Measurements from ENCODE around the gene ZC3H12D.
"Not testable (repeated sequence)": the region's sequence is repeated elsewhere in the genome, so short reads cannot be mapped to it uniquely, and the experiment has no call there.

Gene ZC3H12D

DNA sequence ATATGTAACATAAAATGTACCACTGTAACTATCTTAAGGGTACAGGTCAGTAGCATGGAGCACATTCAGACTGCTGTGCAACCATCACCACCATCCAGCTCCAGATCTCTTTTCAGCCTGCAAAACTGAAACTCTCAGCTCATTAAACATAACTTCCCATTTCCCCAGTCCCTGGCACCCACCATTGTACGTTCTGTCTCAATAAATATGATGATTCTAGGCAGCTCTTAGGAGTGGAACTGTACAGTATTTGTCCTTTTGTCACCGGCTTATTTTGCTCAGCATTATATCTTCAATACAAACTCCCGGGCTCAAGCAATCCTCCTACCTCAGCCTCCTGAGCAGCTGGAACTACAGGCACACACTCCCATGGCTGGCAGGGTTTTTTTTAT lies 1.5 kb downstream of the ZC3H12D start:
- peak; percentile 48 for DNase-seq

DNA sequence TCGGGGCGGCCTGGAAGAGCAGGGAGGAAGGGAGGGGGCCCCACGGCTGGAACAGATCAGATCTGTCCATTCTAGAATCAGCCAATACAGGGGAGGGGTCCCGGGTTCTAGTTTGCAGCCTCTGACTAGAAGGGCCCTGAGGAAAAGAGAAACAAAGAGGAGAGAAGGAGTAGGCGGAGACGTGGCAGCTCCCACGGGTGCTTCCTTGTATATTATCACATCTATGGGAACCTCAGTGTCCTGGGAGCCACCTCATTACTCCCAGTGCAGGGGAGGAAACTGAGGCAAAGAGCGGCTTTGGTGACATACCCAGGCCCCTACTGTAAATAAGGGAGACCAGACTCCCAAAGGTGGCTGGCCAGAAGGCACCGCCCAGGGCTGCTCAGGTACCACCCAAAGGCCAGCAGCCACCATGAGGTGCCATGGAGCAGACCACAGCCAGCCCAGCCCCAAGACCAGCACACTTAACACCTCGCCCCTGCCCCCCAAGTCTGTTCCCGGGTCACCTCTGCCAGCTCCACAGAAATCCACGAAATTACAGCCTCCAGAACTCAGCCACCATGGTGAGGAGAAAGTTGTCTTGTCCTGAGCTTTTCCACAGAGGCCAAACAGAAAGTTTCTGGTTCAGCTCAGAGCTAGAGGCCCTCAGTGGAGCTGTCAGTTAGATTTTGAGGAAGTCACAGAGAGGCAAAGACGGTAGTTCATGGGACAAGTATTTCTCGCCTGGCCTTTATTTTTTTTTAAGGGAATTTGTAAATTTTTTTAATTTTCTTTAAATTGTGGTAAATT lies 2.1 kb downstream of the ZC3H12D start:
- peak; percentile 59 for DNase-seq

GRCh38 chr6:149480502-149481280 lies 4.1 kb downstream of the ZC3H12D start:
- DNase-seq, result peak; percentile 80

DNA sequence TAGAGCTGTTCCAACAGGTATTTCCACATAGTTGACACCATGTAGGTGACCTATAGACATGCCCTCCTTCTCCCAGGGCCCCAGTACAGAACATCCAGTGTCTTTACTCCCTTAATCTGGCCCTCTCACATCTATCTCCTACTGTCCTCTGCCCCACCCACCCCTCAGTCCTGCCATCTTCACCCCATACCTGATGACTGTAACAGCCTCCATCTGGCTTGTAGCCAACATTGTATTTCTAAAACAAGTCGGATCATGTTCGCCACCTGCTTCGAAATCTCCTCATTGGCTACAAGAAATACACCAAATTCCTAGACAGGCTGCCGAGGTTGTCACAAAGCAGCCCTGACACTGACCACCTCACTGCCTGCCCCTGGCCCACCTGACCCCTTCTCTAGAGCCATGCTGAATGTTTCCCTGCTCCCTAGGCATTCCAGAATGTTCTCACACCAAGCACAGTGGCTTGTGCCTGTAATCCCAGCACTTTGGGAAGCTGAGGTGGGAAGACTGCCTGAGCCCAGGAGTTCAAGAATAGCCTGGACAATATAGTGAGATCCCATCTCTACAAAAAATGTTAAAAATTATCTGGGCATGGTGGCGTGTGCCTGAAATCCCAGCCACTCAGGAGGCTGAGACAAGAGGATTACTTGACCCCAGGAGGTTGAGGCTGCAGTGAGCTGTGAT lies 6.0 kb downstream of the ZC3H12D start:
- no peak for DNase-seq

DNA sequence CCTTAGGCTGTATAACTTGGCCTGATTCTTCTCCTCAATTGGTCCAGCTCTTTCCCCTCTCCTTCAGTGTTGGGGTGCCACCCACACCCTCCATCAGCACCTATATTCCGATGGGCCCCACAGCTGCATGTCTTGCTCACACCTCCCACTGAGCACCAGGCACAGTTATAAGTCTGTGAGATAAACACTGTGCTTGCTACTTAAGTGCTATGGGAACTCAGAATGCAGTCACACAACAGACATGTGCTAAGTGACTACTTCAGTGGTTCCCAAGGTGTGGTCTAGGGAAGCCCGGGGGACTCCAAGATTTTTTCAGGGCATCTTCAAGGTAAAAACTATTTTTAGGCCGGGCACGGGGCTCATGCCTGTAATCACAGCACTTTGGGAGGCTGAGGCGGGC lies 7.3 kb downstream of the ZC3H12D start:
- no peak for DNase-seq

DNA sequence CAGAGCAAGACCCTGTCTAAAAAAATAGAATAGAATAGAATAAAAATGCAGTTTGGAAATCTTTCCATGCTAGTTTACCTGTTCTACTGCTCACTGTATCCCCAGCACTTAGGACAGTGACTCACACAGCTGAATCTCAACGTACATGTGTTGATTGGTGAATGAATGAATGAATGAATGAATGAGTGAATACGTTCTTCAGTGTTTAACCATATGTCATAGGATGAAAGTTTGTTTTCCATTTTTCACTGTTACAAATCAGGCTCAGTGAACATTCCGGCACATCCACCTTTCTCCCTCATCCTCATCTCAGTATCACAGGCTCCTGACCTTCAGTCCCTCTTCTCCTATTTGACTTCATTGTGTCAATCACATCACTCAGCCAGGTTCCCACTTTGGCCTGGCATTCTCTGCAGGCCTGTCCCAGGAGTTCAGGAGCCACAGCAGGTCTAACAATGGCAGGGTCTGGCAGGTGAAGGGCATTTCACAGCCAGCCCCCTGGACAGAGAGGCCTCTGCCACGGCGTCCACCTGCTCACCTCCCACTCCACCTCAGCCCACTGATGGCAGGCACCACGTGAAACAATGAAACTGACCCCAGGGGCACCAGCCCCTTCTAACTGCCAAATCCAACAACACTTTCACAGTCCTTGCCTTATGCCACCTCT lies 7.9 kb downstream of the ZC3H12D start:
- no peak for DNase-seq

DNA sequence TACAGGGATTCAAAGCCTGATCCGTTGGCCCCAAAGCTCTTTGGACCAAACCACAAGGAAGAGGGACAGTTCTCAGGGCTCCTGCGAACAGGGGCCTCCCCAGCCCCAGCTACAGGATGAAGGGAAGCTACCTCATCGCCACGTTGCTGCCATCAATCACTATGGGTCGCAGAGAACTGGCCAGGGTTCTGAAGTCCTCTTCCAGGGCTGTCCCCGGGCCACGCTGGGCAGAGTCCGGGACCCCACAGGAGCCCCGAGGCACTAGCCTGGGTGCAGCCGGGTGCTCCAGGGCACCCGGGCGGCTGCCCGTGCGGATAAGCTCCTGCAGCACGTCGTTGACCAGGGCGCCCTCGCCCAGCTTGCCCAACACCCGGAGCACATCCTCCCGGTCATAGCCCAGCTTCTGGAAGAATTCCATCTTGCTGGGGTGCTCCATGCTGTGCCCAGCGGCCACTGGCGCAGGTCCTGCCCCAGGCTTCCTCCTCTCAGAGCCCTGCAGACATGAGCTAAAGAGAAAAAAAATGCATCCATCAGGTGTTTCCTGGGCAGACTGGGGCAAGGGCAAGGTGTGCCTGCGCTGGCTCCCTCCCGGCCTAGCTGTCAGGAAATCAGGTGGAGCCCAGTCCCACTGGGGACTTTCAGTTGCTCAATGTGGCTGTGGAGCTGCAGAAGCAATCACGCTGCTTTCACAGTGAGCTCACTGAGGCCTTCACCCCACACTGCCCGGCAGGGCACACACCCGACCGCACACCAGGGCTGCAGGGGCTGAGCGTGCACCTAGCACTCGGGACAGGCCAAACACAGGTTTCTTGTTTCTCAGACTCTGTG lies 10.5 kb downstream of the ZC3H12D start:
- DNase-seq, result no peak

DNA sequence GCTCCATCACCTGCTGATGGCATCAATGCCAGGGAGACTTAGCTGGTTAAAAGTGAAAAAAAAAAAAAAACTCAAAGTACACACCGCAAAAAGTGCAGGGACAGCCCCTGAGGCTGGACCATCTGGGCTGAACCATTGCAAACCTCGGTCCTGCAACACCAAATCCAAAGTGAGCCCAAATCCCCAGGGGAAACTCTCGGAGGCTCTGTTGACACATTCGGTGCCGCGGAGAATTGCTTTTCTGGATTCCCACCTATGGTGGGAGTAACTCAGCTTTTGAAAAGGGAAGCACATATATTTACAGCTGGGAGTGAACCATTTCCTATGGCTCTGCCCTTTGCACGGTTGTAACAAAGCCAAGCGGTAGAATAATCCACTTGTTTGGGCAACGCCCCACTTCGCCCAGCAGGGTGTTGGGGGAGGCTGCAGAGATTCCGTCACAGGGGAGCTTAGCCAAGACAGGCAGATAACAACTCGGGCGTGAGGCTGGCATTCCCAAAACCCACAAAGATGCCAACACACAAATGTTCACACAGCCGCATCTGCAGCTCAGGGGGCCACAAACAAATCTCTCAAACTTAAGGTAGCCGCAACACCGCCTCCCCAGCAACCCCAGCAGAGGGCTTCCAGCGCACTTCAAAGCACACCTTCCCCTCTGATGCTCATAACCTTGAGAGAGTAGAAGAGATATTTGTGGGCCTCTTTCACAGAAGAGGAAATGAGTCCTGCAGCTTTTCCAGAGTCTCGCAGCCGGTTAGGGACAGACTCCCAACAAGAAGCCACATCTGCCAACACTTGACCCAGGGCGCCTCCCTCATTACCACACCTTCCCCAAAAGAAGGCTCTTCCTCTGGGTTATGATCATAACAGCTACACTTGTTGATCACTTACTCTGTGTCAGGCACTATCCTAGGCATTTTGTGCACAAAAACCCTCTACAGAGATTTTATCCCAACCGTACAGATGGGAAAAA lies 11.4 kb downstream of the ZC3H12D start:
- peak; percentile 38 for DNase-seq

- DNase-seq, result no peak
These were observed 12.6 kb downstream of the ZC3H12D start for GRCh38 chr6:149472241-149472640.

GRCh38 chr6:149471801-149472200 lies 13.0 kb downstream of the ZC3H12D start:
- DNase-seq, result peak; percentile 46

DNA sequence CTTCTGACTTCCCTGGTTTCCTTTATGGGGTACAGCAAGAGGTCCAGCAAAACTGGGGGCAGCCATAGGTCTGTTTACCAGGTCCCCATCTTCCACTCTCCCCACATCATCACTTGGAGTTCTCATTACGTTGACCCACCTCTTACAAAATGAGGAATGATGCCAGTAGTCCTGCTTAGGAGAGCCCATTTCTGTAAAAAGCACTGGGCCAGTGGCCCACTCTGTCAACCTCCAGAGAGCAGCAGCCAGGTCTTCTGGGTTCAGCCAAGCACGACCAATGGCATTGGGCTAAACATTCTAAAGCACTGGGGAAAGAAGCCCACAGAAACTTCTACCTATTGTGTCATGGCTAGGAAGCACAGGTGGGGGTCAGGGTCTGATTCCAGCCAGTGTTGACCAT lies 13.9 kb downstream of the ZC3H12D start:
- DNase-seq, result no peak

GRCh38 chr6:149468179-149468578 lies 16.6 kb downstream of the ZC3H12D start:
- no peak for DNase-seq

DNA sequence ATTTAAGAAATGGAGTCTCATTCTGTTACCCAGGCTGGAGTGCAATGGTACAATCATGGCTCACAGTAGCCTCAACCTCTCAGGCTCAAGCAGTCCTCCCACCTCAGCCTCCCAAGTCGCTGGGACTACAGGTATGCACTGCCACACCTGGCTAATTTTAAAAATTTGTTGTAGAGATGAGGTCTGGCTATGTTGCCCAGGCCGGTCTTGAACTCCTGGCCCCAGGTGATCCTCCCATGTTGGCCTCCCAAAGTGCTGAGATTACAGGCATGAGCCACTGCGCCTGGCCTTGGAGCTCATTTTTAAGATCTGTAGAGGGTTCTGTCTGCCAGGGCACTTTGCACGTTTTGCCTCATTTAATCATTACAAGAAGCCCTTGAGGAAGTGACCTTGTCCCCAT lies 17.5 kb downstream of the ZC3H12D start:
- DNase-seq, result no peak

- no peak for DNase-seq
These were observed 20.4 kb downstream of the ZC3H12D start for GRCh38 chr6:149464411-149464810.

DNA sequence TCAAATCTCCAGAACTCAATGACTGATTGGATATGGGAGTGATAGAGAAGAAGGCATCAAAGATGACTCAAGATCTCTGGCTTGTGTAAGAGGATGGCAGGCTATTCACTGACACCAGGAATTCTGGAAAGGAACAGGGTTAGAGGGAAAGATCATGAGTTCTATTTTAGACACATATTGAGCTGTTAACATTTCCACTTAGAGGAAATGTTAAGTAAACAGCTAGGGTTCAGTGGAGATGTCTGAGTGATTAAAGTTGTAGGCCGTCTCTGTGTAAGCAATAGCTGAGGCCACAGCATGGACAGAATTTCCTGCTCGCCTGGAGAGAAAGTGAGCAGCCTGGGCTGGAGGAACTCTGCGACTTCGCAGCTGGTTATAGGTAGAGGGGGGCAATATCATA lies 21.0 kb downstream of the ZC3H12D start:
- no peak for DNase-seq

DNA sequence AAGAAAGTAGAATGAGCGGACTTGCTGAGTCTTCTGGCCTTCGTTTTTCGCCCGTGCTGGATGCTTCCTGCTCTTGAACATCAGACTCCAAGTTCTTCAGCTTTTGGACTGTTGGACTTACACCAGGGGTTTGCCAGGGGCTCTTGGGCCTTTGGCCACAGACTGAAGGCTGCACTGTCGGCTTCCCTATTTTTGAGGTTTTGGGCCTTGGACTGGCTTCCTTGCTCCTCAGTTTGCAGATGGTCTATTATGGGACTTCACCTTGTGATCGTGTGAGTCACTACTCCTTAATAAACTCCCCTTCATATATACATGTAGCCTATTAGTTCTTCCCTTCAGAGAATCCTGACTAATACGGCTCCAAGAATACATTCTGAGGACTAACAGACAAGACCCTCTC lies 22.1 kb downstream of the ZC3H12D start:
- DNase-seq, result not testable (repeated sequence)

GRCh38 chr6:149461670-149462069 lies 23.1 kb downstream of the ZC3H12D start:
- no peak for DNase-seq

DNA sequence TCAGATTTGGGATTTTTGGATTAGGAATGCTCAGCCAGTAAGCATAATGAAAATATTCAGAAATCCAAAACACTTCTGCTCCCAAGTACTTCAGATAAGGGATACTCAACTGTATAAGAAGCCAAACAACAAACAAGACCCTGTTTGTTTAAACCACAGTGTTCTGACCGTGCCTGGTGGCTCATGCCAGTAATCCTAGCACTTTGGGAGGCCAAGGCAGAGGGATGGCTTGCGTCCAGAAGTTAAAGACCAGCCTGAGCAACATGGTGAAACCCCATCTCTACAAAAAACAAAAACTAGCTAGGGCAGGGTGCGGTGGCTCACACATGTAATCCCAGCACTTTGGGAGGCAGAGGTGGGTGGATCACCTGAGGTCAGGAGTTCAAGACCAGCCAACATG lies 24.6 kb downstream of the ZC3H12D start:
- DNase-seq, result not testable (repeated sequence)

DNA sequence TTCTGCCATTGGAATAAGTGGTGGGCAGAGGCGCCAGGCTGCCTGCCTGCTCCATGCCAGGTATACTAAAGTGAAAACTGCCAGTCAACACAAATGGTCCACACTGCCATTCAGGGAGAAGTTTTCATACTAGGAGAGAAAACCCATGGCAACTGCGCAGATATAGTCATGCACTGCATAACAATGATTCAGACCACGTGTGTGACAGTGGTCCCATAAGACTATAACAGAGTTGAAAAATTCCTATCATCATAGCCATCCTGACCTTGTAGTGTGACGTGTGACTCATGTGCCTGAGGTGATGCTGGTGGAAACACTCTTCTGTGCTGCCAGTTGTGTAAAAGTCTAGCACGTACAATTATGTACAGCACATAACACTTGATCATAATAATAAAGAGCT lies 25.1 kb downstream of the ZC3H12D start:
- no peak for DNase-seq

GRCh38 chr6:149458806-149459205 lies 26.0 kb downstream of the ZC3H12D start:
- no peak for DNase-seq

- no peak for DNase-seq
These were observed 26.6 kb downstream of the ZC3H12D start for GRCh38 chr6:149458196-149458595.

Data from CD4-positive, alpha-beta T cell treated with Interleukin-12 subunit alpha and Interleukin-12 subunit beta, for 1 hour (primary cell).